ENCODE results near the gene PRR5.

Gene PRR5

DNA sequence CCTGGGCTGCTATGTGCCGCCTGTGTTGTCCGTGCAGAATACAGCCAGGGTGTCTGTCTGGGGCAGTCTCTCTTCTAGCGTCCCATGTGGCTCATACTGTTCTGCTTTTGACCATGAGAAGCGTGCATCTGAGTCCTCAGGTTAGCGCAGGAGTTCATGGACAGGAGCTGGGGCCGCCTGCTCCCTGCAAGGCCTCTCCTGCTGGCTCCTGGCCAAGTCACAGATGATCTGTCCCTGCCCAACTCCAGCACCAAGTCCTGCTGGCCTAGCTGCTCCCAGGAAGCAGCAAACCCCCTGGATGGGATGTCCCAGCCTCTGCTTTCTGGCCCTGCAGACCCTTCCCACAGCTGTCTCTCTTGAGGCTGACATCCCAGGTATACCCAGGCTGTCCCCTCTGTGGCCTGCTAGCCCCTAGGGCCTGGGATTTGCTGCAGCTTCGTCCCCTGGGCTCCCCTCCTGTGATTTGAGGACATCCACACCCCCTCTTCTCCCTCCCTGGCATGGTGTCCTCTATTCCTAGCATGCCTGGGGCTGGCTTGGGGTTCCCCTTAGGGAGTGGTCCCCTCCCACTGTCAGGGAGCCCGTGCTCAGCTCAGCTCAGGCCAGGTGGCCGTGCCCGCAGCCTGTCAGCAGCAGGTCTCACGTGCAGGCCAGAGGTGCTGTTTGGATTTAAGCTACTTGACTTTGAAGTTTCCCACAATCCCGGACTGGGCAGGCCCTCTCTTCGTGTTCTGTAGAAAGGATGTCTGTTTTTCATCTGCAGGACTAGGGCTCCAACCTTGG, 17.8 kb downstream of the PRR5 start:
- no peak for DNase-seq (ENCODE audit: low spot score)
- no peak overlapping the region for H3K4me3 ChIP-seq
- TF ChIP-seq, protein P1, sequence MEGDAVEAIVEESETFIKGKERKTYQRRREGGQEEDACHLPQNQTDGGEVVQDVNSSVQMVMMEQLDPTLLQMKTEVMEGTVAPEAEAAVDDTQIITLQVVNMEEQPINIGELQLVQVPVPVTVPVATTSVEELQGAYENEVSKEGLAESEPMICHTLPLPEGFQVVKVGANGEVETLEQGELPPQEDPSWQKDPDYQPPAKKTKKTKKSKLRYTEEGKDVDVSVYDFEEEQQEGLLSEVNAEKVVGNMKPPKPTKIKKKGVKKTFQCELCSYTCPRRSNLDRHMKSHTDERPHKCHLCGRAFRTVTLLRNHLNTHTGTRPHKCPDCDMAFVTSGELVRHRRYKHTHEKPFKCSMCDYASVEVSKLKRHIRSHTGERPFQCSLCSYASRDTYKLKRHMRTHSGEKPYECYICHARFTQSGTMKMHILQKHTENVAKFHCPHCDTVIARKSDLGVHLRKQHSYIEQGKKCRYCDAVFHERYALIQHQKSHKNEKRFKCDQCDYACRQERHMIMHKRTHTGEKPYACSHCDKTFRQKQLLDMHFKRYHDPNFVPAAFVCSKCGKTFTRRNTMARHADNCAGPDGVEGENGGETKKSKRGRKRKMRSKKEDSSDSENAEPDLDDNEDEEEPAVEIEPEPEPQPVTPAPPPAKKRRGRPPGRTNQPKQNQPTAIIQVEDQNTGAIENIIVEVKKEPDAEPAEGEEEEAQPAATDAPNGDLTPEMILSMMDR (IDR thresholded peaks at IDR 0.05) = no peak
- no peak overlapping the region for H3K27ac ChIP-seq

DNA sequence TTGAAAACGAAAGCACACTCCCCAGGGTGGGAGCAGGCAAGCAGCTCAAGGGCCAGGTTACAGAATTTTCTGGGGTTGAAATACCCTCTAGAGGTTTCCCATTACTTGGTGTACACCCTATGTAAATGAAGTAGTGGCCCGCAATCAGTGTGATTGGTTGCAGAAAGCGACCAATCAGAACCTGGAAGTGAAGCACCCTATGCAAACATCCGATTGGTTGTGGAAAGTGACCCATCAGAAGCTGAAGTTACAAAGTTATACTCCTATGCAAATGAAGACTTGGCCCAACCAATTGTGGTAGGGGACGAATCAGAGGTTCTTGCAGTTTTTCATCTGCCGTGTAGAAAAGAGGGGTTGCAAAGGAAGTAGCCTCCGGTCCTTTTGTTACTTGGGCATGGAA, 19.2 kb downstream of the PRR5 start:
- no peak for DNase-seq (ENCODE audit: low spot score)
- Histone ChIP-seq H3K4me3 (no peak overlapping the region), H3K27ac (no peak overlapping the region)
- TF ChIP-seq, protein P1 (IDR thresholded peaks at IDR 0.05) = no peak

DNA sequence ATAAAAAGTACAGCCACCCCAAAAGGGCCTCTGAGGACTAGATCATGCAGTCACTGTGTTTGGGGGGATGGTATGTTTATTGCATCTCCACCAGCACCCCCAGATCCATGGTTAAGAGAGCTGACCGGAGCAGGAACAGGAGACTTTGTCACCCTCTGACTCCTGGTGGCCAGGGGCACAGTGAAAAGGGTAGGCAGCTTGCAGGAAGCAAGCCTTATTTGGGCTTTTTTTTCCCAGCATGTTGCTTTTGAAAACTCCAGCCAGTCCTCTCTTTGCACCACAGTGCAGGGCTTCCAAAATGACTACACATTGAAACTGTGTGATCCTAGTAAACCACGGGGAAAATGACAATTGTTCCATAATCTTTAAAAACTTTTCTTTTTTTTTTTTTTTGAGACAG, 20.6 kb downstream of the PRR5 start:
- no peak for DNase-seq (ENCODE audit: low spot score)
- TF ChIP-seq, protein P1 (IDR thresholded peaks at IDR 0.05) = no peak
- Histone ChIP-seq H3K27ac (no peak overlapping the region), H3K4me3 (no peak overlapping the region)

DNA sequence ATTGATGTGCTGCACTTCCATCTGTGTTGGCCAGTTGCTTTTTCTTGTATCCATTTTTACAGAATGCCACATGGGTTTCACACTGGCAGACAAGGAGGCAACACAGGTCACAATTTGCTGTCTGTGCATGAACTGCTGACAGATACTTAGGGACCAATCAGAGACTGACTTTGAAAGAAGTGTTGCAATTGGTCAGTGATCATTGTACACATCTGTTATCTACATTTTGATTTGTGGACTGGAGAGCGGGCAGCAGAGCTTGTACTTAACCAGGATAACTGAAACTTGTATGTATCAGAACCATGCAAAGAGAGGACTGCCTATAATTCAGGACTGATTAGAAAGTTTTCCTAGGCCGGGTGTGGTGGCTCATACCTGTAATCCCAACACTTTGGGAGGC, 21.8 kb downstream of the PRR5 start:
- TF ChIP-seq, protein P1 (IDR thresholded peaks at IDR 0.05) = no peak
- no peak for DNase-seq (ENCODE audit: low spot score)
- no peak overlapping the region for H3K27ac ChIP-seq
- no peak overlapping the region for H3K4me3 ChIP-seq

DNA sequence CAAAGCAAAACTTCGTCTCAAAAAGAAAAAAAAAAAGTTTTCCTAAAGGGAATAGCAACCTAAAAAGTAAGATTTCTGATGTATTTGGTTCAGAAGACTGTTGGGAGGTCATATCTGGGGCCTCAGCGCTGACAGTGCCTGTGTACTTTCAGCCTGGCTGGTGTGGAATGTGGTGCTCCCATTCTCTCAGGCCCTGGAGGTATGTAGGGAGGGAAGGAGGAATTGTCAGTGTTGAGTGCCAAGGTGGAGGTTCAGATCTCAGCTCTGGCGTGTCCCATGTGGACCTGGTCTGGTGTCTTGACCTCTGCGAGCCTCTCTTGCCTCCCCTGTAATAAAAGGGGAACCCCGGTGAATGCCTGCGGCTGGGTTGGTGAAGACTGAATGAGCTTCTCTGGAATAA, 22.4 kb downstream of the PRR5 start:
- no peak for DNase-seq (ENCODE audit: low spot score)
- Histone ChIP-seq H3K4me3 (no peak overlapping the region), H3K27ac (no peak overlapping the region)
- TF ChIP-seq, protein P1 (IDR thresholded peaks at IDR 0.05) = no peak

DNA sequence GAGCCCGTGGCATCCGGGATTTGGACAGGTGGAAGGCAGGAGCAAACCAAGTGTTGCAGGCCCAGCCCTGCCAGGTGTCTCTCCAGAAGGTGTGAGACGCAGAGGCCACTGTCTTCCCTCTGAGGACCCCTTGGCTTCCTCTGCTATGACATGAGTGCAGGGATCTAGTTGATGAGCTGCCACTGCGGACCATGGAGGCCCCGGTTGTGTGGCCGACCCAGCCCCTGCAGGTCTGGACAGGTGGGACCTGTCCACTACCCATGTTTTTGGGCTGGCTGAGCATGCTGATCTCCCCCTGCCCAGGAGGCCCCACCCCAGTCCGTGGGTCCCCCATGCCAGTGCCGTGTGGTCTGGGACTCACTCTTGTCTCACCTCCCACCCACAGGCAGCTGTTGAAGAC, 22.9 kb downstream of the PRR5 start:
- DNase-seq (ENCODE audit: low spot score) = no peak
- TF ChIP-seq, protein P1 (IDR thresholded peaks at IDR 0.05) = no peak
- Histone ChIP-seq H3K4me3 (no peak overlapping the region), H3K27ac (no peak overlapping the region)

GRCh38 chr22:44726439-44726838, 24.4 kb downstream of the PRR5 start:
- Histone ChIP-seq H3K27ac (no peak overlapping the region), H3K4me3 (no peak overlapping the region)
- DNase-seq (ENCODE audit: low spot score) = no peak
- TF ChIP-seq, protein P1 (IDR thresholded peaks at IDR 0.05) = no peak
